Fibroblast of mammary gland (primary cell): ENCODE measurements around the gene SERPINC1.

ENCODE experiments used
- DNase-seq: peaks from one replicate; pipeline ENCODE4 v3.0.0-alpha.2; 2010; ENCODE audit warnings: low read depth
- H3K4me3 ChIP-seq: 2 replicates; pipeline ENCODE4 v1.5.1; 2011; ENCODE audit warnings: low read depth, mild to moderate bottlenecking, low read length, moderate library complexity; ENCODE audit not compliant: control insufficient read depth
- CTCF ChIP-seq: conservative IDR thresholded peaks from 2 replicates; pipeline ENCODE4 v1.5.1; 2011; ENCODE audit warnings: low read depth, low read length, inconsistent platforms; ENCODE audit not compliant: control insufficient read depth, insufficient read depth

SERPINC1 gene

GRCh38 chr1:173878251-173878650 is 38.9 kb downstream of the SERPINC1 start:
- DNase-seq: no peak
- no peak overlapping the region for H3K4me3 ChIP-seq
- TF ChIP-seq CTCF: no peak

GRCh38 chr1:173876732-173877131 is 40.4 kb downstream of the SERPINC1 start:
- H3K4me3 ChIP-seq: no peak overlapping the region
- no peak for TF ChIP-seq CTCF
- DNase-seq: no peak

GRCh38 chr1:173871500-173871899 is 45.6 kb downstream of the SERPINC1 start:
- no peak for DNase-seq
- no peak for TF ChIP-seq CTCF
- no peak overlapping the region for H3K4me3 ChIP-seq

GRCh38 chr1:173871091-173871490 is 46.0 kb downstream of the SERPINC1 start:
- no peak for TF ChIP-seq CTCF
- DNase-seq: no peak
- H3K4me3 ChIP-seq: no peak overlapping the region

- no peak for DNase-seq
- TF ChIP-seq CTCF: no peak
- H3K4me3 ChIP-seq: no peak overlapping the region
These were observed 46.7 kb downstream of the SERPINC1 start for GRCh38 chr1:173870252-173871075.

GRCh38 chr1:173869021-173869359 is 48.1 kb downstream of the SERPINC1 start:
- peak overlapping the region; percentile 98 for H3K4me3 ChIP-seq
- no peak for DNase-seq
- TF ChIP-seq CTCF: no peak
